ENCODE results near the gene SH3GL1.

DNA sequence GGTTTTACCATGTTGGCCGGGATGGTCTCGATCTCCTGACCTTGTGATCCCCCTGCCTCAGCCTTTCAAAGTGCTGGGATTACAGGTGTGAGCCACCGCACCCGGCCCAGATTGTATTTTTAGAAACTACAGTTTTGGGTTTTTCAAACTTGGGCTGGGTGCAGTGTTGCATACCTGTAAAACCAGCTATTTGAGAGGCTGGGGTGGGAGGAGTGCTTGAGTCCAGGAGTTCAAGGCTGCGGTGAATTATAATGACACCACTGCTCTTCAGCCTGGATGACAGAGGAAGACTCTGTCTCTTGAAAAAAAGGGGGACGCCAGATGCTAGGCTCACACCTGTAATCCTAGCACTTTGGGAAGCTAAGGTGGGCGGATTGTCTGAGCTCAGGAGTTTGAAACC, 6.3 kb upstream of the SH3GL1 start:
- TF ChIP-seq, protein P1, sequence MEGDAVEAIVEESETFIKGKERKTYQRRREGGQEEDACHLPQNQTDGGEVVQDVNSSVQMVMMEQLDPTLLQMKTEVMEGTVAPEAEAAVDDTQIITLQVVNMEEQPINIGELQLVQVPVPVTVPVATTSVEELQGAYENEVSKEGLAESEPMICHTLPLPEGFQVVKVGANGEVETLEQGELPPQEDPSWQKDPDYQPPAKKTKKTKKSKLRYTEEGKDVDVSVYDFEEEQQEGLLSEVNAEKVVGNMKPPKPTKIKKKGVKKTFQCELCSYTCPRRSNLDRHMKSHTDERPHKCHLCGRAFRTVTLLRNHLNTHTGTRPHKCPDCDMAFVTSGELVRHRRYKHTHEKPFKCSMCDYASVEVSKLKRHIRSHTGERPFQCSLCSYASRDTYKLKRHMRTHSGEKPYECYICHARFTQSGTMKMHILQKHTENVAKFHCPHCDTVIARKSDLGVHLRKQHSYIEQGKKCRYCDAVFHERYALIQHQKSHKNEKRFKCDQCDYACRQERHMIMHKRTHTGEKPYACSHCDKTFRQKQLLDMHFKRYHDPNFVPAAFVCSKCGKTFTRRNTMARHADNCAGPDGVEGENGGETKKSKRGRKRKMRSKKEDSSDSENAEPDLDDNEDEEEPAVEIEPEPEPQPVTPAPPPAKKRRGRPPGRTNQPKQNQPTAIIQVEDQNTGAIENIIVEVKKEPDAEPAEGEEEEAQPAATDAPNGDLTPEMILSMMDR (IDR thresholded peaks at IDR 0.05), result no peak
- no peak for TF ChIP-seq POLR2A (IDR thresholded peaks at IDR 0.05)

Measured in sigmoid colon (tissue), 3 donors.